GM15510 (cell line): ENCODE data around the gene GPD1L.

Experiments used
- POLR2A ChIP-seq: IDR thresholded peaks from 3 replicates; pipeline ENCODE4 v1.6.1; 2011; ENCODE audit warnings: borderline replicate concordance; ENCODE audit not compliant: insufficient read length; ENCODE audit errors: extremely low read depth

GPD1L gene

DNA sequence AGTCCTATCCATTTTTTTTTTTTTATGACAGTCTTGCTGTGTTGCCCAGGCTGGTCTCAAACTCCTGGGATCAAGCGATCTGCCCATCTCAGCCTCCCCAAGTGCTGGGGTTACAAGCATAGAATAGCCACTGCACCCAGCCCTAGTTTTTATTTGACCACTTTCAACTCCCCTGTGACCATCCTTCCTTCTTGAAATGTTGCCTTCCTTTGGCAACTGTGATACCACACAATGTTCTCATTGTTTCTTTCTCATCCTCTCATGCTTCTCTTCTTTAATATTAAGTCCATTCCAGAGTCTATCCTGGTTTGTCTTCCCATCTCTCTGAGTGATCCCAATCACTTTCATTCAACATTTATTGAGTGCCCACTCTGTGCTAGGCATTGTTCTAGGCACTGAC, 7.9 kb upstream of the GPD1L start:
- no peak for TF ChIP-seq POLR2A

DNA sequence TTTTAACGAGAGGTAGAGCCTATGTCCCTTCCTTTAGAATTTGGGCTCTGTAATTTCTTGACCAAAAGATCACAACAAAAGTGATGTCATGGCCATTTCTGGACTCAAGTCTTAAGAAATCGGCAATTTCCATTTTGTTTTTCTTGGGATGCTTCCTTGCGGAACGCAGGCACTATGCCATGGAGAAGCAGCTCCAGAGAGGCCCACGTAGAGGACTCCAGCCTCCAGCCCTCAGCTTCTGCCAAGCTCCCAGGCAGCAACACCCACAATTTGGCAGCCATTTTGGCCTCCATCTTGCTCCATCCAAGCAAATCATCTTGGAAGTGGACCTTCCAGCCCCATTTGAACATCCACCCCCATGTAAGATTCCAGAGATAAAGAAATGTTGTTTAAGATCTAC, 6.0 kb upstream of the GPD1L start:
- TF ChIP-seq POLR2A: no peak

DNA sequence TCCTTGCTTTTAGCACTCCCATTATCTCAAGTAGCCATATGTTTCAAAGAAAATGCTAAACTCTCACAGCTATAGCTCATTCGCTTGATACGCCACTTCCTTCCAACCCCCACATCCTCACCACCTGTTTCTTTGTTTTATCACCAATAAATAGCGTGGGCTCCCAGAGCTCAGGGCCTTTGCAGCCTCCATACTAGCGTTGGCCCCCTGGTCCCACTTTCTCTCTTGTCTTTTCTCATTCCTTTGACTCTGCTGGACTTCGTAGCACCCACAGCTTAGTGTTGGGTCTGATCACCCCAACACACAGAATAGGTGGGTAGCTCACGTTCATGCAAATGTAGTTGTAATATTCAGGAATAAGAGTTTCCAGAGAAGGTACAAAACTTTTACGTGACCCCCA, 4.1 kb upstream of the GPD1L start:
- TF ChIP-seq POLR2A: no peak

DNA sequence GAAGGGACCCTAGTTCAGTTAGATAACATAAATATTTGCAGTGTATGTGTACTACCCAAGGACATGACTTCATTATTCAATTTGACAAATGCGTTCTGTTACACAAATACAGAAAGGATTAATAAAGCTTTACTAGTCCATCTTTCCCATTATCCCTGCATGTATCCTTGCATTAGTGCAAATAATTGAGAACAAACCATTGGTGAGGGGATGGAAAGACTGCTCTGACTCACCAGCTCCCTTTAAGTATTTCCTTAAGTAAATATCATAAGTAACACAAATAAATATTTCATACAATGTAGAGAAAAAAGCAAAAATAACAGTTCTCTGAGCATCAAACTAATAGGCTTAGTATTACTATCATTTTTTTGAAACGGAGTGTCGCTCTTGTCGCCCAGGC, 1.9 kb upstream of the GPD1L start:
- TF ChIP-seq POLR2A: no peak

DNA sequence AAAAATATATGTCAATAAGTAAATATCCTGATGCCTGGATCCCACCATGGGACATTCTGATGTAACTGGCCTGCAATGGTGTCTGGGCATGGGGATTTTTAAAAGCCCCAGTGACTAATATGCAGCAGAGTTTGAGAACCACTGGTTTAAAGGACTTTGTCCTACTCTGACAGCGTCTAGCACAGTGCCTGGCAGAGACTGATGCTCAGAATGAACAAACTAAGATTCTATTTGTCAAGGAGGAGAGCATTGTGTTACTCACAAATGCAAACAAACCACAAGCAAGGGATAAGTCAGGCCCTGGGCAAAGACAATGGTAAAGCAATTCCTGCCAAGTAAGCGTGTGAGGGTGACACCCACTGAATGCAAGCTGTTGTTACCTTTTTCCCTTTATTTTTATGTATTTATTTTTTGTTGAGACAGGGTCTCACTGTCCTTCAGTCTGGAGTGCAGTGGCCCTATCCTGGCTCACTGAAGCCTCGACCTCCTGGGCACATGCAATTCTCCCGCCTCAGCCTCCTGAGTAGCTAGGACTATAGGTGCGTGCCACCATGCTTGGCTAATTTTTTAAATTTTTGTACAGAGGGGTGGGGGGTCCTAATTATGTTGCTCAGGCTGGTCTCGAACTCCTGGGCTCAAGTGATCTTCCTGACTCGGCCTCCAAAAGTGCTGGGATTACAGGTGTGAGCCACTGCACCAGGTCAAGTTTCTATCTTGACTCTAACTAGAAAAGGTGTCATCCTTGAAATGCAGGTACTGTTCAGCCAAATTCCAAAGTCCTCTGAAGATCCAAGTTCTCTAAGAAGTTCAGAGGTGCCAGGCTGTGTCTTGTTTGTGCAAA, 909 bp upstream of the GPD1L start:
- TF ChIP-seq POLR2A: no peak

DNA sequence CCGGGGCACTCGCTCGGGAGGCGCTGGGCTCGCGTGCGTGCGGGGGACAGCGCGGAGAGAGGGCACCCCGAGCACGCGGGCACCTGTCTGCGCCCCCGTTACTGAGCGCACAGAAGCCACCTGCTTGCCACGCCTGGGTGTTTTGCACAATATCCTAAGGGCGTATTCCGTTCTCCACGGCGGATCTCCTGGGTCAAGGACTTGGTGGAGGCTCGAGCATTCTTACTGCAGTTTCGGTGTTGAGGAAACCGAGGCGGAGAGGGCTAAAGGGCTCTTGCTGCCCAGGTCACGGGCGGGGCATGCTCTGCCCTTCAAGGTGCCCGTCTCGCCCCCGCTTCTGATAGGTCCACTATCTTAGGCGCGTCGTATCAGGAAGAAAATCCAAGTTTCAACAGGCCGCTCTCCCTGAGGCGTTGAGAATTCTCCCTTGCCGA, 526 bp downstream of the GPD1L start:
- TF ChIP-seq POLR2A: no peak

DNA sequence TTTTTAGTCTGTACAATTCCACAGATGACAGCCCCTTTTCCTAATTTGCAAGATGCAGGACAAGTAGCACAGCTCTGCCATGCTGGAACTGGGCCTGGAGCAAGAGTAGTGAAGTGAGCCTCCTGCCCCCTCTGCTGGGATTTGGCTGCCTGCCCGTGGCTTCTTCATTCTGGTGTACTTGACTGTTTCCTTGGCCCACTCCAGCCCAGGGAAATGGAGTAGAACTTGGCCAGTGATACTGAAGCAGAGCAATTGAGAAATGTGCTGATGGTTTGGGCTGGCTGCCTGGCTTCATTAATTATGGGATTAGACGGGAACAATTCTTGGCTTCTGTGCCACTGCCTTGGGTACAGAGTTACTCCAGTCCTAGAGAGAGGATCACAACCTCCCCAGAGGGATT, 2.8 kb downstream of the GPD1L start:
- no peak for TF ChIP-seq POLR2A

DNA sequence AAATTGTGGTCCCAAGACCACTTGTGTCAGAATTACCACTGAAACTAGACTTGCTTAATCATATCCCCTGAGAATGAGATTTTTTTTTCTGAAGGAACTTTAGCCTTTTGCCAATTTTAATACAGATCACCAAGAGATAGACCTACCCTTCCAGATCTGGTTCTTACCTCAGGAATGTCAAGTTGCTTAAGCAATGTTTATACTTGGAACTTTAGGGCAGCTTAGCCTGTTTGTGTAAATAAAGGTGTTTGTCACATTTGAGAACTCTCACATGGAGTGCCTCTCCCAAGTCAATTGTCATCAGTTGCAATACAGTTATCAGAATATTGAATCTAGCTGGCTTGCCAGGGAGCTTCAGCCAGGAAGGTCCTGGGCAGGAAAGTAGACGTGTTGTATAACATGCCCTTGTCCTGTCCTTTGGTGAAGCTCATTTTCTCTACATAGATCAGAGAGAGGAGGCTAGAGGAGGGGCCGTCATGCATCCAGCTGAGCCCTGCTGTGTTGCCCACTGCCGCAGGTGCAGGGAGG, 3.9 kb downstream of the GPD1L start:
- TF ChIP-seq POLR2A: no peak

DNA sequence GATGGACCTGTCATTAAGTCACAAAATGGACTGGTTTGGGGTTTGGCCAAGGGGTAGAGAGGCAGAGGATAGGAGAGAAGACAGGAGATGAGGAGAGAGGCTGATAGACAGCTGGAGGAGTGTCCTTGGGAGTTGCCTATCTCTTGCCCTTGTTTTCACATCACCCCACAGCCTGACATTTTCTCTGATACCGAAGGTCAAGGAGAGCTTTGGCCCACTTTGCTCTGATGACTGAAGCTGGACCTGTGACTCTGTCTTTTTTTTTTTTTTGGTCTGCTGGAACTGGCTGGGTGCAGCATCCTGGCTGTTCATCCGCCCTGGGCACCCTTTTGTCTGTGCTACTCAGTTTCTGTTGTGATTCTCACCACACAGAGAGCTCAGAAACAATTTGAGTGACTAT, 5.1 kb downstream of the GPD1L start:
- TF ChIP-seq POLR2A: no peak

DNA sequence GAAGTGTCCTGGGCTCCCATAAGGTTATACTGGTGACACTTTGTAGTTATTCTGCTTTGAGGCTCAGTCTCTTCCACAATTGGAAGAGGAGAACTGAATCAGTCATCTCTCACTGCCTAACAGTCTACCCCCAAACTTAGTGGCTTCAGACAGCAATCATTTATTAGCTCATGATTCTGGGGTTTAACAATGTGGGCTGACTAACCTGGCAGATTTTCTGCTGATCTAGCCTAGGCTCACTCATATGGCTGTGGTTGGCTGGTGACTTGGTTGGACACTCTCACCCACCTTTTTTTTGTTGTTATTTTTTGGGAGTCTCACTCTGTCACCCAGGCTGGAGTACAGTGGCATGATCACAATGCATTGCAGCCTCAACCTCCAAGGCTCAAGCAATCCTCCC, 7.1 kb downstream of the GPD1L start:
- no peak for TF ChIP-seq POLR2A

DNA sequence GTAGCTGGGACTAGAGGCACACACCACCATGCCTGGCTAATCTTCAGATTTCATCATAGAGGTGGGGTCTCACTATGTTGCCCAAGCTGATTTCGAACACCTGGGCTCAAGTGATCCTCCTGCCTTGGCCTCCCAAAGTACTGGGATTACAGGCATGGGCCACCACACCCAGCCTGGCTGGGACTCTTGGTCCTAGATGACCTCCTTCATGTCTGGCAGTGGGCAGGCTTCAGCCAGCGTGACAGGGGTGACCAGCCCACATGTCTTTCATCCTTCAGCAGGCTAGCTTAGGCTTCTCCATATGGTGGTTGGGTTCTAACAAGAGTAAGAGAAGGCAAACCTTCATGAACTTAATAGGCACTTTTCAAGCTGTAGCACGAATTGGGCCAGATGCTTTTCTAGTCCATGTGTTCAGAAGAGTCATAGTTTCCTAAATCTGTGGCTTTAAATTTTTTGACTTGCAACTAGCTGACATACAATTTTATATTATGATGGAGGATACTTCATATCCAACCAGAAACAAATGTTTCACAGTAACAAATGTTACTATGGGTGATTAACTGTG, 7.6 kb downstream of the GPD1L start:
- TF ChIP-seq POLR2A: no peak

DNA sequence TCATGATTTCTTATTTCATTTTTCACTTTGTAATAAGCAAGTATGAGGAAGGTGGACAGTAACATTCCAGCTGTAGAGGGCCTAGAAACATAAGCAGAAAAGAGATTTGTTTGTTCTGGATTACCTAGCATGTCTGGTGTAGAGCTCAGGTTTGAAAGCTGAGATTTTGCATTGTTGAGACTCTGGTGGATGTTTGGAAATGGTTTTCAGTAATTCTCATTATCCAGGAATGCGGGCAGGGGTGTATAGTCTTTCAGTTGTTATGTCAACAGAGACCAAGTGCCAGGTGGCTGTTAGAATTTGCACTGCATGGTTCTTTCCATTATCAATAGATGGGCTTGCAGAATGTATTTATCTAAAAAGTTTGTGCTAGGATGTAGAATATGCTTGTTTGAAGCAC, 10.9 kb downstream of the GPD1L start:
- TF ChIP-seq POLR2A: no peak

DNA sequence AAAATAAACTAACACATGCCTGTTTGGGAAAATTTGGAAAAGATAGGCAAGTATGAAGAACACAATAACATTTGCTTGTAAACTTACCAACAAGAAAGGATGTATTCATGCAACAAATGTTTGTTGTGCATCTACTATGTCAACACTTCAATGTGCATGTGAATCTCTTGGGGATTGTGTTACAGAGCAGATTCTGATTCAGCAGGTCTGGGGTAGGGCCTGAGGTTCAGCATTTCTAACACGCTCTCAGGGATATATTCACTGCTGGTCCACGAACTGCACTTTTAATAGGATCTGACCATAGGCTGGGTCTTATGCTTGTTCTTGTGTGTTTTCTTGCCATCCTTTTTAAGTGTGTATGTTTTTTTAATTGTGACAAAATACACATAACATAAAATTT, 11.8 kb downstream of the GPD1L start:
- no peak for TF ChIP-seq POLR2A

DNA sequence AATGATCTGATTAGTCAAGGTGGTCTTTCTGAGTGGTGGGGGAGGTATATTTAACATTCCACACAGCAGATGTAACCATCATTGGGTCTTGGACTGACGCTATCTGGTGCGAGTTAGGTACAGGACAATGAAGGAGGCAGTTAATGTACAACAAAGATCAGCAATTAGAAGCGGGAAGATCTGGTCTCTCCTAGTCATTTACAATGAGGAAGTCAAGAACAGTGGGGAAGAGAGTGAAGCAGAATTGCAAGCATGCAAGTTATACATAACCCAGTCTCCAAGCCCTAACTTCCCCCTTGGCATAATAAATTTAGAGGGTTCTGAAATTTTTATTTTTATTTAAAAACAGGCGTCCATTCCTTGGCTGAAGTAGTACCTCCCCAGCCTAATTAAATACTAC, 14.1 kb downstream of the GPD1L start:
- TF ChIP-seq POLR2A: no peak

DNA sequence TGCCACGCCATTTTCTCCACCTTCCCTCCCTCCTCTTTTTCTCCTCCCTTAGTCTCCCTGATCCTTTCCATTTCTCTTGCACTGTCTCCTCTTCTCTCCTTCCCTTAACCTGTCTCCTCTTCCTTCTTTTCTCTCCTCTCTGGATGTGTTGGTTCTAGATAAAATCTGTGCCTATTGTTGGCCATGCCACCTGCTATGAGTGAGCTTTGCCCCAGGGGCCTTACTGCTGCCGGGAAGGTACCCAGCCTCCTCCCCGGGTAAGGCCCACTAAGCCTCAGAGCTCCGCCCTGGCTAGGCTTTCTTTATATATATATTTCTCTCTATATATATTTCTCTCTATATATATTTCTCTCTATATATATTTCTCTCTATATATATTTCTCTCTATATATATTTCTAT, 14.7 kb downstream of the GPD1L start:
- TF ChIP-seq POLR2A: no peak

DNA sequence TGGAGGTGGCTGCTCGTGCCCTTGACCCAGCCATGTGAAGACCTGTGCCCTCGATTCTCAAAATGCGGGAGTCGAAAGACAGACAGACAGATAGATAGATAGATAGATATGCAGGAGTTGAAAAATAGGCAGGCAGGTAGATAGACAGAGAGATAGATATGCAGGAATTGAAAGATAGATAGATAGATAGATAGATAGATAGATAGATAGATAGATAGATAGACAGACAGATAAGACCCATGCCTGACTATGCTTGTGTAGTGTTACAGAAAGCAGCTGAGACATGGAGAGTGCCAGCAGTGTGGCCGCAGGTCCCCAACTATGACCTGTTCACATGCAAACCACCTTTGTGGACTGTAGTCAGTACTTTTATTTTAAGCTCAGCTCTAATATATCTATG, 17.2 kb downstream of the GPD1L start:
- TF ChIP-seq POLR2A: no peak
